Measurements from ENCODE around the gene RNF103. TPM values are rescaled to one million over a fixed set of nuclear protein-coding genes. Genes with fewer than 3 reads are reported as not detected.
A peak's percentile ranks its signal among the peaks of the same experiment; 100 is the strongest.
"Not testable (repeated sequence)": the region's sequence is repeated elsewhere in the genome, so short reads cannot be mapped to it uniquely, and the experiment has no call there.

Gene RNF103
- total RNA-seq, 4 donors from 2014 or later = 22.3 to 127 (median 102) TPM

DNA sequence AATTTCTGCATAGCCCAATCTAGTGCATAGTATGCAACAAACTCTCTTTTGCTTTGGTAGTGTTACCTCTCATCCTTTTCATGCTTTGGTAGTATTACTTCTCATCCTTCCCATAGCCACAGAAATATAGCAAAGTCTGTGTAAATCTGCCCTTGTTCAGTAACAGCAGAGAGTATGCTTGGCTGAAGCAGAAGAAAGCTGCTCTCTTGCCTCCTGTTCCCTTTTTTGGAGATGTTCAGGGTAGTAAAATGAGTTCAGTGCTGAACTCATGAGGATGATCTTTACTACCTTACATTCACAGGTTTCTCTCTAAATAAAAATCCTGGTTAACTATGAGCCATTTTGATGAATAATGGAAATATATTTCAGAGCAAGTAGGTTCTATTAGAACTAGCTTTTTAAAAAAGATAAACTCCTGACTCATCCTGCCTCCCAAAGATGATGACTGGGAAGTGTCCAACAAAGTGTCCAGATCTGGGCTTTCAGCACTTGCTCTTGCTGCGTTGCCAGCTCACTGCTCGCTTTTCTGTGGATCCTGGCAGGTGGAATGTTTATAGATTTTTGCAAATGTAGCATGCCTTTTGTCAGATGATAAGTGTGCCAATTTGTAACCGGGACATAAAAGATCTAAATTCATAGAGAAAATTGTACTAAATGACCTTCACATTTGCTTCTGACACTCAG, 31.0 kb downstream of the RNF103 start:
- Histone ChIP-seq H3K9me3 (no peaks in the 10 kb centered on the region), H3K27ac (peak overlapping the region in 1 of 4 donors; percentile 55), H3K4me1 (no peaks in the 10 kb centered on the region), H3K27me3 (no peaks in the 10 kb centered on the region), H3K36me3 (no peaks in the 10 kb centered on the region), H3K4me3 (no peak overlapping the region)
- DNase-seq = no peak
- TF ChIP-seq, protein P1, sequence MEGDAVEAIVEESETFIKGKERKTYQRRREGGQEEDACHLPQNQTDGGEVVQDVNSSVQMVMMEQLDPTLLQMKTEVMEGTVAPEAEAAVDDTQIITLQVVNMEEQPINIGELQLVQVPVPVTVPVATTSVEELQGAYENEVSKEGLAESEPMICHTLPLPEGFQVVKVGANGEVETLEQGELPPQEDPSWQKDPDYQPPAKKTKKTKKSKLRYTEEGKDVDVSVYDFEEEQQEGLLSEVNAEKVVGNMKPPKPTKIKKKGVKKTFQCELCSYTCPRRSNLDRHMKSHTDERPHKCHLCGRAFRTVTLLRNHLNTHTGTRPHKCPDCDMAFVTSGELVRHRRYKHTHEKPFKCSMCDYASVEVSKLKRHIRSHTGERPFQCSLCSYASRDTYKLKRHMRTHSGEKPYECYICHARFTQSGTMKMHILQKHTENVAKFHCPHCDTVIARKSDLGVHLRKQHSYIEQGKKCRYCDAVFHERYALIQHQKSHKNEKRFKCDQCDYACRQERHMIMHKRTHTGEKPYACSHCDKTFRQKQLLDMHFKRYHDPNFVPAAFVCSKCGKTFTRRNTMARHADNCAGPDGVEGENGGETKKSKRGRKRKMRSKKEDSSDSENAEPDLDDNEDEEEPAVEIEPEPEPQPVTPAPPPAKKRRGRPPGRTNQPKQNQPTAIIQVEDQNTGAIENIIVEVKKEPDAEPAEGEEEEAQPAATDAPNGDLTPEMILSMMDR (IDR thresholded peaks at IDR 0.05) = no peak
- no peak for TF ChIP-seq POLR2A (IDR thresholded peaks at IDR 0.05)

DNA sequence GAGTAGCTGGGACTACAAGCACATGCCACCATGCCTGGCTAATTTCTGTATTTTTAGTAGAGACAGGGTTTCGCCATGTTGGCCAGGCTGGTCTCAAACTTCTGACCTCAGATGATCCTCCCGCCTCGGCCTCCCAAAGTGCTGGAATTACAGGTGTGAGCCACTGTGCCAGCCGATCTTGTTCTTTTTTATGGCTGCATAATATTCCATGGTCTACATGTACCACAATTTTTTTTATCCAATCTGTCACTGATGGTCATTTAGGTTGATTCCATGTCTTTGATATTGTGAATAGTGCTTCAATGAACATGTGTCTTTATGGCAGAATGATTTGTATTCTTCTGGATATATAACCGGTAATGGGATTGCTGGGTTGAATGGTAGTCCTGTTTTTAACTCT, 34.0 kb downstream of the RNF103 start:
- not testable (repeated sequence) for H3K9me3 ChIP-seq, H3K36me3 ChIP-seq, H3K27me3 ChIP-seq, H3K4me1 ChIP-seq, H3K27ac ChIP-seq, H3K4me3 ChIP-seq, DNase-seq

DNA sequence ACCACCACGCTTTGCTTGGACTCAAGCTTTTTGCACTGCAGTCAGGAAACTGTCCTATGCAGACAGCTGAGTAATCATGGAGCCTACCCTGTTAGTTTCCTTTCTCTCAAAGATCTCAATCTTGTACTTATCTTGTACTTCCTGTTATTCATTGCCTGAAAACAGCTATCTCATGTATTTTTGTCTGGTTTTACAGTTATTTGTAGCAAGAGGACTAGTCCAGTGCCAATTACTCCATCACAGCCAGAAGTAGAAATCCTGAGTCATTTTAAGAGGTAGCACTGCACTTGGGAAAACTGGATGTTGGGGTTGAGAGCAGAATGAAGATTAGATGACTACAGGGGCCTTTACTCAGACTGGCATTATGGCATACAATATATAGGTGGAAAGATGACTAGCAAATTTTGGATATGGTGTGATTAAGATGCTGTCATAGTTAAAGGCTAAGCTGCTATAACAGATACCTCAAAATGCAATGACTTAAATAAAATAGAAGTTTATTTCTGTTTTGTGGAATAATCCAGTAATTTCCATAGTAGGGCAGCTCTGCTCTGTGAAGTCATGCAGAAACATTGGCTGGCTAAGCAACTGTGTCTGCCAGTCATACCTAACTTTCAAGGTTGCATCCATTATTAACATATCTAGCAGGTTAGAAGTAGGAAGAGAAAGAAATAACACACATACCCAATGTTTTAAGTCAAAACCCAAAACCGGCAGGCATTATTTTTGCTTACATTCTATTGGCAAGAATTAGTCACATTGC, 39.3 kb downstream of the RNF103 start:
- TF ChIP-seq POLR2A (IDR thresholded peaks at IDR 0.05) = no peak
- TF ChIP-seq, protein P1 (IDR thresholded peaks at IDR 0.05) = no peak
- no peak overlapping the region for H3K4me3 ChIP-seq
- H3K27ac ChIP-seq = peak overlapping the region in 1 of 4 donors; percentile 22

DNA sequence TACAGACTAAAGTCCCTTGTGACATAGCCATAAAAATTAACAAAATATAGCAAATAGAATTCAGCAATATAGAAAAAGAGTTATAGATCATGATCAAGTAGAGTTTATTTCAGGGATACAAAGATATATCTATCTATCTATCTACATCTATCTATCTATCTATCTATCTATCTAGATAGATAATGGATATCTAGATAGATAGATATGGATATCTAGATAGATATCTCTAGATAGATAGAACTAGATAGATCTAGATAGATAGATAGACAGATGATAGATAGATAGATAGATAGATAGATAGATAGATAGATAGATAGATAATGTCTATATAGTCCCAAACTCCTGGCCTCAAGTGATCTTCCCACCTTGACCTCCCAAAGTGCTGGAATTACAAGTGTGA, 43.1 kb downstream of the RNF103 start:
- no peak overlapping the region for H3K27ac ChIP-seq
- H3K4me1 ChIP-seq = no peaks in the 10 kb centered on the region
- H3K36me3 ChIP-seq = no peaks in the 10 kb centered on the region
- no peak for TF ChIP-seq POLR2A (IDR thresholded peaks at IDR 0.05)
- TF ChIP-seq, protein P1 (IDR thresholded peaks at IDR 0.05) = no peak
- H3K4me3 ChIP-seq = no peak overlapping the region
- no peaks in the 10 kb centered on the region for H3K27me3 ChIP-seq
- H3K9me3 ChIP-seq = no peaks in the 10 kb centered on the region
- DNase-seq = no peak

More for the DNA sequence above, 39.3 kb downstream of the RNF103 start:
- Histone ChIP-seq H3K27me3 (no peaks in the 10 kb centered on the region), H3K4me1 (no peaks in the 10 kb centered on the region), H3K9me3 (no peaks in the 10 kb centered on the region), H3K36me3 (no peaks in the 10 kb centered on the region)
- no peak for DNase-seq

DNA sequence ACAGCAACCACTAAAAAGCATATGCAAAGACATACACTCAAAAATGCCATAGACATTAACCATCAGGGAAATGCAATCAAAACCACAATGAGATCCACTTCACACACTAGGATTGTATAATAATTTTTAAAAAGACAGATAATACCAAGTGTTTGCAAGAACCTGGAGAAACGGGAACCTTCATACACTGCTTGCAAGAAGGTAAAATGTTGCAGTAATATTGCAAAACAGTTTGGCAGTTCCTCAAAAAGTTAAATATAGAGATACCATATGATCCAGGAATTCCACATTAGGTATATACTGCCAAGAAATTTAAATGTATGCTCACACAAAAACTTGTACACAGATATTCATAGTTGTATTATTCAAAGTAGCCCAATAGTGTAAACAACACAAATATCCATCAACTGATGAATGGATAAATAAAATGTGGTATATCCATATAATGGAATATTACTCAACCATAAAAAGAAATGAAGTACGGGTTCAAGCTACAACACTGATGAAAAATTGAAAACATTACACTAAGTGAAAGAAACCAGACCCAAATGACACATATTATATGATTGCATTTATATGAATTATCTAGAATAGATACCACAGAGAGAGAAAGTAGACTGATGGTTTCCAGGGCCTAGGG, 45.7 kb downstream of the RNF103 start:
- Histone ChIP-seq H3K27me3 (no peaks in the 10 kb centered on the region), H3K9me3 (no peaks in the 10 kb centered on the region), H3K4me3 (no peak overlapping the region), H3K27ac (no peak overlapping the region), H3K36me3 (no peaks in the 10 kb centered on the region), H3K4me1 (no peaks in the 10 kb centered on the region)
- DNase-seq = no peak
- TF ChIP-seq, protein P1 (IDR thresholded peaks at IDR 0.05) = no peak
- TF ChIP-seq POLR2A (IDR thresholded peaks at IDR 0.05) = no peak

DNA sequence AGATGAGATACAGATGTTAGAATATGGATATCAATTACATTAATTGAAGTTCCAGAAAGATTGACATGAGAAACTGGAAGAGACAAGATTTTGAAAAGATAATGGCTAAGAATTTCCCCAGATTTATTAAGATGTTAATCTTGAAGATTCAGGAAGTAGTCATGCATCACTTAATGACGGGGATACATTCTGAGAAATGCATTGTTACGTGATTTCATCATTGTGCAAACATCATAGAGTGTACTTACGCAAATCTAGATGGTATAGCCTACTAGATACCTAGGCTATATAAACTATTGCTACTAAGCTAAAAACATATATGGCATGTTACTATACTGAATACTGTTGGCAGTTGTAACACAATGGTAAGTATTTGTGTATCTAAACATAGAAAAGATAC, 53.6 kb downstream of the RNF103 start:
- TF ChIP-seq, protein P1 (IDR thresholded peaks at IDR 0.05) = no peak
- TF ChIP-seq POLR2A (IDR thresholded peaks at IDR 0.05) = no peak
- Histone ChIP-seq H3K27ac (no peak overlapping the region), H3K9me3 (no peaks in the 10 kb centered on the region), H3K4me3 (no peak overlapping the region), H3K36me3 (no peaks in the 10 kb centered on the region), H3K4me1 (no peaks in the 10 kb centered on the region), H3K27me3 (no peaks in the 10 kb centered on the region)
- DNase-seq = no peak

All from Peyer's patch (tissue), 4 donors.